NB4 (cell line): Measurements from ENCODE around the gene KCNG2.

ENCODE experiments used
- TF ChIP-seq, protein P1 (sequence below): IDR thresholded peaks from 2 replicates; pipeline ENCODE4 v1.6.1; 2011; ENCODE audit warnings: low read depth, low read length
- TF ChIP-seq, protein P2 (sequence below): IDR thresholded peaks from one replicate; pipeline ENCODE4 v1.5.1; 2012; ENCODE audit warnings: low read depth, low read length

DNA sequence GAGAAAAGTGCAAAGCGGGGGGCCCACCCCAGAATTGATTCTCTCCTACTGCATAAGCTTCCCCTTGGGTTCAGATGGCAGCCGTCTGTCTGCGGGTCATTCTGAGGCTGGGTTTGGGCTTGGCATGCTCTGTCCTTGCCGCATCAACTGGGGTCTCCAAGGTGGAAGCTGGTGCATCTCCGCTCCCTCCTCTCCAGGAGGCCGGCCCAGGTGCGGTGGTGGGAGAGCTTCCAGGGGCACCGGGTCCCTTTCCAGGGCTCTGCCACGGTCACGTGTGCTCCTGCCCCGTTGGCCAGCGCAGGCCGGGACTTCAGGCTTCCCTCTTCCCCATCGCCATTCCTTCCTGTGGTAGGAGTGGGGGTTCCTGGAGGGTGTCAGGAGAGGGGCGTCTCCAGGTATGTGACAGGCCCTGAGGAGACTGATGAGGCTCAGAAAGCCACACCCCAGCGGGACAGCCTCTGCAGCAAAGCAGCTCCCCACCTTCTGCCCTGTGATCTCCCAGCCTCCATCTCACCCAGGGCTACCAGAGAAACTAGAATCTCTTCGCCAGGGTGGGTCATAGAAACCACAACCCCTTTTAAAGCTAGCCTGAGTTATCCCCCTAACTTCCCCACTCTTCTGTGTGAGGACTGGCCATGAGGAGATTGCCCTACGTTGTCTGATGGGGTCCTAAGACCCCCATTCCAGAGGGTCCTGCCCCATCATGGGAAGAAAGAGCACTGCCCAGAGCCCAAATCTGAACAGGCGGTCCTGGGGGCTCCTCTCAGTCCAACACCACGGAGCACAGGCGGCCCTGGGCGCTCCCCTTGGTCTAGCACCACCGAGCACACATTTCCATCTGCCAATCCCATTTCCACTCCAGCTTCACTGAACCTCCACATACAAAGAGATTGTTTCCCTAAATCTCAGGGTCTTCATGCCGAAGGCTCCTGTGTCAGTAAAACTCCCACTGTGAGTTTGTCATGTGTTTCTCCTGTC, 77.1 kb downstream of the KCNG2 start:
- TF ChIP-seq, protein P1, sequence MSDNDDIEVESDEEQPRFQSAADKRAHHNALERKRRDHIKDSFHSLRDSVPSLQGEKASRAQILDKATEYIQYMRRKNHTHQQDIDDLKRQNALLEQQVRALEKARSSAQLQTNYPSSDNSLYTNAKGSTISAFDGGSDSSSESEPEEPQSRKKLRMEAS, result no peak
- TF ChIP-seq, protein P2, sequence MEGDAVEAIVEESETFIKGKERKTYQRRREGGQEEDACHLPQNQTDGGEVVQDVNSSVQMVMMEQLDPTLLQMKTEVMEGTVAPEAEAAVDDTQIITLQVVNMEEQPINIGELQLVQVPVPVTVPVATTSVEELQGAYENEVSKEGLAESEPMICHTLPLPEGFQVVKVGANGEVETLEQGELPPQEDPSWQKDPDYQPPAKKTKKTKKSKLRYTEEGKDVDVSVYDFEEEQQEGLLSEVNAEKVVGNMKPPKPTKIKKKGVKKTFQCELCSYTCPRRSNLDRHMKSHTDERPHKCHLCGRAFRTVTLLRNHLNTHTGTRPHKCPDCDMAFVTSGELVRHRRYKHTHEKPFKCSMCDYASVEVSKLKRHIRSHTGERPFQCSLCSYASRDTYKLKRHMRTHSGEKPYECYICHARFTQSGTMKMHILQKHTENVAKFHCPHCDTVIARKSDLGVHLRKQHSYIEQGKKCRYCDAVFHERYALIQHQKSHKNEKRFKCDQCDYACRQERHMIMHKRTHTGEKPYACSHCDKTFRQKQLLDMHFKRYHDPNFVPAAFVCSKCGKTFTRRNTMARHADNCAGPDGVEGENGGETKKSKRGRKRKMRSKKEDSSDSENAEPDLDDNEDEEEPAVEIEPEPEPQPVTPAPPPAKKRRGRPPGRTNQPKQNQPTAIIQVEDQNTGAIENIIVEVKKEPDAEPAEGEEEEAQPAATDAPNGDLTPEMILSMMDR, result no peak
